NK-92 treated with Interleukin-12 subunit alpha and Interleukin-12 subunit beta, amount 100 ng/mL, for 24 hours (cell line): ENCODE data around the gene PREX1.
A peak's percentile ranks its signal among the peaks of the same experiment; 100 is the strongest.
"Not testable (repeated sequence)": the region's sequence is repeated elsewhere in the genome, so short reads cannot be mapped to it uniquely, and the experiment has no call there.

Experiments used
- DNase-seq: peaks from one replicate; lab custom pipeline; 2025; lab: John Stamatoyannopoulos, UW

PREX1 gene

DNA sequence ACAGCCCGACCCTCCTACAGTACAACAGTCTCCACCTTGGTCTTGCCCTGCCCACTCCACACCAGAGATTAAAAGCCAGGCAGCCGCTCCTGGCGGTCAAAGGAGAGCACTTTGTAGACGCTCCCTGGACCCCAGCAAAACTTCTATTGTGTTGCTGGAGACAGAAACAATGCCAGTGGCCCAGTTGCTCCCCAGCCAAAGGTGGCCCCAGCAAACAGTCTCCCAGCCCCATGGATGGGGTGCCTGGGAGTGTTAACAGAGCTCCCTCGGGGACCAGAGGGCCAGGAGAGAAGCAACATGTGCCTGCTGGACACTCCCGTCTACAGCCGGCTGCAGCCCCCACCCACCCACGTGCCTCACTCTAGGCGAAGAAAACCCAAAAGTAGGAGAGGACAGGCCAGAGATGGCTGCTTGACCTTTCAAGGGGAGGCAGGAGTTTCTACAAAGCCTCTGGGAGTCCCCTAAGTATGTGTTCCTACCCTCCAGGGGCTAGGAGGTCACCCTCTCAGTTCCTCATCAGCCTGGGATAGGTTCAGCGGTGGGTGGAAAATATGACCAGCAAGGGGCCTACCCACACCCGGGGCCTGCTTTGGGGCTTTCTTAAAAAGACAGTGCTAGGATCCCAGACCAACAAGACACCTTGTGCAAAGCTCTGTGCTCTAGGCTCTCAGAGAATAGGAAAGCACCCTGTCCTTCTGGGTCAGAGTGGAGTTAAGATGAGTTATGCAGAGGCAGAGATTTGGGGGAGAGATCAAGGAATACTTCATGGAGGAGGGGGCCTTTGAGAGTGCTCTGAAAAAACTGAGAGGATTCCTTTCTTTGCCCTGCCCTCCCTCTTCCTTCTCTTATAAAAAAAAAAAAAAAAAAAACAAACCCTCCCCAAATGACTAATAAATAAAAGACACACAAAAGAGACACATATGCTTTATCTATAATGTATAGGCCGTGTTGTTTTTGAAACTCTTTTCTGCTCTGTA, 19.0 kb upstream of the PREX1 start:
- no peak for DNase-seq

DNA sequence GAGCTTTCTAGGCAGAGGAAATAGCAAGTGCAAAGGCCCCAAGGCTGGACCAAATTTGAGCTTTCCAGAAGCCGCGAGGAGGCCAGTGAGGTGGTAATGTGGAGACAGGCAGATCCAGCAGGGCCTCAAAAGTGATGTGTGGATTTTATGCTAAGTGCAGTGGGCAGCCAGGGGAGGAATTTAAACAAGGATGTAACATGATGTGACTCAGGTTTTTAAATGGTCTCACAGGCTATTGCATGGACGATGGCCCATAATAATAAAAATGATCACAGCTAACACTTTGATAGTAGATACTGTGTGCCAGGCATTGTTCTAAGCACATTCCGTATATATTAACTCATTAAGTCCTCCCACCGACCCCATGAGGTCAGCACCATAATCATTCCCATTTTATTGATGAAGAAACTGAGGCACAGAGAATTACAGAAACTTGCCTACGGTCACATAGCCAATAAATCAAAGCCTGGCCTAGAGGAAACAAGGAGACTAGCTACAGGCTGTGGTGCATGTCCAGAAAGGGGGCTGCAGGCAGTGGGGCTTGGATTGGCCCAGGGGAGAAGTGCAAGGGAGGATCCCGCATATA, 18.0 kb upstream of the PREX1 start:
- no peak for DNase-seq

DNA sequence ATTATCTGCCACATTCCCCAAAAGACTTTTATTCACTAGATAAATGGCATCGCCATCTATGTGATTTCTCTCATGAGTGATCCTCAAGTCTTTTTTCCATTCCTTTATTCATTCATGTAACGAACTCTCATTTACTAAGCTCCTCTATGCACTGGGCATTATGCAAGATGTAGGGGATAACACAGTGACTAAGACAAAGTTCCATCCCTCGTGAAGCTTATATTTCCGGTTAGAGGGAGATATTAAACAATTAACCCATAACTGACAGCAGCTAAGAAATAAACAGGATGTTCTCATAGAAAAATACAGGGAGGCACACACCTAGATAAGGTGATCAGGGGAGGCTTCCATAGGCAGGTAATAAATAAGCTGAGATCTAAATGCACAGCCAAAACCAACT, 17.2 kb upstream of the PREX1 start:
- no peak for DNase-seq

DNA sequence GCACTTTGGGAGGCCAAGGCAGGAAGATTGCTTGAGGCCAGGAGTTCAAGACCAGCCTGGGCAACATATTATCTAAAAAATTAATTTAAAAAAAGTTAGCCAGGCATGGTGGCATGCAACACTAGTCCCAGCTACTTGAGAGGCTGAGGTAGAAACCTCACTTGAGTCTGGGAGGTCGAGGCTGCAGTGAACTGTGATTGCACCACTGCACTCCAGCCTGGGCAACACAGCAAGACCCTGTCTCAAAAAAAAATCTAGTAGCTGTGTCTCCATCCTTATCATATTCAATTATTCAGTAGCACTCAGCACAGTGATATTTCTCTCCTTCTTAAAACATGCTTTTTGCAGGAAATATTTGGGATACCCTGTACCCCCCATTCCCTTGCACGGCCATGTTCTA, 16.1 kb upstream of the PREX1 start:
- DNase-seq: not testable (repeated sequence)

DNA sequence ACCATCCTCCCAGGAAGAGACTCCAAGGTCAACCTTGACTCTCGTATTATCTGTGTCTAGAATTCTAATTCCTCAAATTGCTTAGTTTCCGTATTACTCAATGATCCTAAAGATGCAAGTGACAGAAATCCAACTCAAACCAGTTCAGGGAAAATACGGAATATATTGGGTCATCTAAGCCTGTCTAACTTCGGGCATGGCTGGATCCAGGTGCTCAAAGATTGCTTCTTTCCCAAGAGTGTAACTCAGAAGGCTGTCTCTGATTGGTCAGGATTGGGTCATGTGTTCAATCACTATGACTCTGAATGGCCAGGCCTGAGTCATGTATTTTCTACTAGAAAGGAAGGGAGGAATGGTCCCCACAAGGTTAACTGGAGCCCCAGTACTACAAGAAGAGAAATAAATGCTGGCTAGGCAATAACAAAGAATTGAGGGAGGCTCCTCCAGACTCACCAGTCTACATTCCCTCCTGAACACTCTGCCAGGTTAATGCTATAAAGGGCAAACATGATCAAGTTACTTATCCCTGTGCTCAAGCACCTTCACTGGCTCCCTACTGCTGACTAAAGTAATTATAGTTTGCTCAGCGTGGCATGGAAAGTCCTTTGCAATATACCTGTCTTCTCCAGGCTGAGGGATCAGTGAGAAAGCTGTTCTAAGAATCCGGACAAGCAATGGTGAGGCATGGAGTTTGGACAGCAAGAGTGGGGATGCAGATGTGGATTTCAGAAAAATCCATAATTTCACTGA, 15.4 kb upstream of the PREX1 start:
- no peak for DNase-seq

DNA sequence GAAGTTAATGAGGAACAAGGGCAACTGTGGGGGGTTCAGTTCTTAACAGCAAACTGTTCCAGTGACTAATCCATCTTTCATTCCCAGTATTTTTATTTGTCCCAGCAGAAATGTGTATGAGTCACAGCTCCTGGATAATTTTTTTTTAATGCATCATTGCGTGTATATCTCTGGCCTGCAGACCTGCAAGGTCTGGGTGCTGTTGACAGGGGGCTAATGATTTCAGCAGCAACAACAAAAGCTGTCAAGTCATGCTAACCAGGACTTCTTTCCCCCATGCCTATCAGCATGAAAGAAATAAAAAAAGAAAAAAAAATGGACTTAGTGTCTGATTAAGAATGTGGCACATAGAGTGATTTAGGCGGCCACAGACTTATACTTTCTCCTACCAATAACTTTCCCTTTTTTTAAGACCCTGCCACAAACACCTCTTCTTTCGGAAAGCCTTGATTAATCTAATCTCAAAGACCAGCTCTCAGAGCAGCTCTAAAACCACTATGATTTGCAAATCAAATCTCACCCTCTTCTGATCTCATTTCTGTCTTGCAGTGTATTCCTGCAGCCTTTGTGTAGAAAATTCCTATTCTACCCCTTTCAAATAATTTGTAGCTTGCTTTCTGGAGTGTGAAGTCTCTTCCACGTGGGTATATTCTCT, 14.2 kb upstream of the PREX1 start:
- no peak for DNase-seq

DNA sequence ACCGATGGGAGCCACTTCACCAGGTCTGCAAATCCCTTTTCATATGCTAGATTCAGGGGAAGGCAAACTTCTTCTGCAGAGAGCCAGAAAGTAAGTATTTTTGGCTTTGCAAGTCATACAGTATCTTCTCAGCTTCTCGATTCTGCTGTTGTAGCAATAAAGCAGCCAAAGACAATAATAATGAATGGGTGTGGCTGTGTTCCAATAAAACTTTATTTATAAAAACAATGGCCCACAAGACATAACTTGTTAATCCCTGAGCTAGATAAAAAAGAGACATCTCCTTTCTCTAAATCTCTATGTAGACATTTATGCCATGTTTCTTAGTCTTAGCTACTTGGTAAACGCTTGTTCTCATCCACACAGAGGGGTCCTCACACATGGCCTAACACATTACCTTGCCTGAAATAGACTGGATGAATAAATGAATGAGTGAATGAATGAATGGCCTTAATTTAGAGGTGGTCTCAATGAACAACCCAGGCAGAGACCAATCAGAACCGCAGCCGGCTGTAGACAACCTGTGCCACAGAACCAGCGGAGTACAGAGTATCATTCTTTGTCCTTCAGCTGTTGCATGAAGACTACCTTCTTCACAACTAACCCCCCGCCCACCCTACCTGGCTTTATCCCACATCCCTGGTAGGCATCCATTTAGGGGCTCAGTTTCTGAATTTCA, 13.5 kb upstream of the PREX1 start:
- DNase-seq: no peak

DNA sequence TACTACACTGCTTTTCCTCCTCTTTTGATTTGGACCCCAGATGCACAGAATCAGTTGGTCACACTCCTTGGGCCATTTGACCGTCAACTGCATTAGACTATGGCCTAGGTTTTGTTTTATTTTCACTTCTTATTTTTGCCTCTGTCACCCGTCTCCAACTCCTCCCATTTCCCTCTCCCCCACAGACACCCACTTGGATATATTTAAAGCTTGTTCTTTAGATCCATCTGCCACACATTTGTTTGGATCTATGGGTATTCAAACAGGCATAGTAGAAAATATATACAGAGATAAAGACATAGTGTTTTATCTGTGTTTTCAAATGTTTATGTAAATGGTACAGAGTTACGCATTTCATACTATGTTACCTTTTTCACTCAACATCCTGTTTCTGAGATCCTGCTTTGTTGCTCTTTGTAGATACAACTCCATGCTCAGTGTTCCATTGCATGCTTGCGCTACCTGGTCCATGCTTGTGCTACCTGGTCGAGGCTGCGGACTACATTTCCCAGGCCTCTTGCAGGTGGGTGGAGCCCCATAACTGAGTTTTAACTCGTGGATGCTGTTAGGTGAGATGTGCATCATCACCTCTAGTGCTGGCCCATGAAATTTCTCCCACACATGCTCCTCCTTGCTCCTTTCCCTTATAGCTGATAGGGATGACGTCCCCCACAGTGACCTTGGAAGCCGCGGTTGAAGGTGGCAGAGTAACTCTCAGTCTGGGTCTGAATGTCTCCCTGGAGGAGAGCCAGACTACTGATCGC, 11.5 kb upstream of the PREX1 start:
- DNase-seq: no peak

DNA sequence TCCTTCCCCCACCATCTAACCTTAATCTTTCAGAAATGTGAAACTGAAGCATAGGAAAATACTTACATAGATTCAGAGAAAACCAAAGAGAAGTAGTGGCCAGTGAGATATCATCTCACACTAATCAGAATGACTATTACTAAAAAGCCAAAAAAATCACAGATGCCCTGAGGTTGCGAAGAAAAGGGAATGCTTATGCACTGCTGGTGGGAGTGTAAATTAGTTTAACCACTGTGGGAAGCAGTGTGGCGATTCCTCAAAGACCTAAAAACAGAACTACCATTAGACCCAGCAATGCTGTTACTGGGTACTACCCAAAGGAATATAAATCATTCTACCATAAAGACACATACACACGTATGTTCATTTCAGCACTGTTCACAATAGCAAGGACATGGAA, 9.2 kb upstream of the PREX1 start:
- DNase-seq: no peak

DNA sequence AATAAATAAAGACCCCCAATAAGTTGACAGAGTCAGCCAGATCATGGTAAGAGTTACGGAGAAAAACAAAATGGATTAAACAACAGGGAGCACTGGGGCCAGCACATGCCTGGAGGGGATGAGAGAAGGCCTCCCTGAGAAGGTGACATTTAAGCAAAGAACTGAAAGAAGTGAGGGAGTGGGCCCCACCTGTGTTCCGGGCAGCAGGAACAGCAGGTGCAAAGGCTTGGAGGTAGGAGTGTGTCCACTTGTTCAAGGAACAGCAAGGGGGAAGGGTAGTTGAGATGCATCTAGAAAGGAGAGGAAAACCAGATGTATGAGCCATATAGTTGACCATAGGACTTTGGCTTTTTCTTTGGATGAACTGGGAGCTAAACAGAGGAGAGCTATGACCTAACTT, 7.6 kb upstream of the PREX1 start:
- DNase-seq: no peak

DNA sequence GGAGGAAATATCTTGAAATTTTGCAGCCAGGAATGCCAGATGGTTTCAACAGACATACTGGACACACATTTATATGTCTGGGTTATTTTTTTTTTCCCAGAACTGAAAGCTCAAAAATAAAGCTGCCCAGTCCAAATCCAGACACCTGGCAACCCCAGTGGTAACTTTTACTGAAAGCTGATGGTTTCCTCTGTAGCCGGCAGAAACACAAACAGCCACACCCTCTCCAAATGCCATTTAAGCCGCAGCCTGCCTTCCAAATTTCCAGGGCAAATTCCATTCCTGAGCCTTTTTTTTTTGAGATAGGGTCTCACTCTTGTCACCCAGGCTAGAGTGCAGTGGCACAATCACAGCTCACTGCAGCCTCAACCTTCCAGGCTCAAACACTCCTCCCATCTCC, 6.5 kb upstream of the PREX1 start:
- DNase-seq: no peak

DNA sequence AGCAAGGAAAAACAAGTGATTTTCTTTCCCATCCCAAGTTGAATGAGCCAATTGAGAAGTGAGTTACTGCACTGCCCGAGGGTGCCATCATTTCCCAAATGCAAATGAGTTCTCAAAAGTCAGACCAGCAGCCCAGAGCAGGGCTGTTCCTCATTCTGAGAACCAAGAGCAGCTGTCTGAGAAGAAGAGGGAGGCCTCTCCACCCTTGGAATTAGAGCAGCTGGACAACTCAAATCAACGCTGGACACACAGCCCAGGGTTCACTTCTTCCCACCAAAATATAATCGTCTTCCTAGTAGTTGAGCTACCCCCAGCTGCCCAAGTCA, 4.6 kb upstream of the PREX1 start:
- DNase-seq: no peak

DNA sequence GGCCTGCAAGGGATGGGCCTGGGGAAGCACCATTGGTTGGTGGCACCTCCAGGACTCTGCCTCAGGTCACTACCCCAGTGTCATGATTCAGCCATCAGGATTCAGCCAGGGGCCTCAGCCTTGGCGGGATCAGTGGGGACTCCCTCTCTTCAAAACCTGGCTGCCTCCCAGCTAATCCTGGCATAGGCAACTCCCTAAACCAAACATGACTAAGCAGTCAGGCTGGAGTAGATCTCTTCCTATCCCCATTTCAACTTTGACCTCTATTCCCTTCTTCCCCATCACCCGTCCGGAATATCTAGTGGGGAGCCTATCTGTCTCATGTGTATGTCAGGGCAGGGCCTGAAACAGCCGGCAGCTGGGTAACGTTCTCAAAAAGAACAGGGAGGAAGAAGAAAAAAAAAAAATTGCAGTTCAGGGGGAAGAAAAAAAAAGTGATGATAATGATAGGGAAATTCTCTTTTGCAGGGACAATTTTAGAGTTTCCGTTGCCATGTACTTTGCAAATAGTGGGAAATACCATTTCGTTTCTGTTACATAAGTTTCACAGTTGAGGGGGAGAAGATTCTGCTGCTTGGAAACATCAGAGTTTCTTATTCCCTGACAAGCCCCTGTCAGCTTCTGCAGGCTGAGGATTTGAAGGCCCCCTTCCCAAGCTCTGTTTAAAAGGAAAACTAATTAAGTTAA, 4.1 kb upstream of the PREX1 start:
- no peak for DNase-seq

DNA sequence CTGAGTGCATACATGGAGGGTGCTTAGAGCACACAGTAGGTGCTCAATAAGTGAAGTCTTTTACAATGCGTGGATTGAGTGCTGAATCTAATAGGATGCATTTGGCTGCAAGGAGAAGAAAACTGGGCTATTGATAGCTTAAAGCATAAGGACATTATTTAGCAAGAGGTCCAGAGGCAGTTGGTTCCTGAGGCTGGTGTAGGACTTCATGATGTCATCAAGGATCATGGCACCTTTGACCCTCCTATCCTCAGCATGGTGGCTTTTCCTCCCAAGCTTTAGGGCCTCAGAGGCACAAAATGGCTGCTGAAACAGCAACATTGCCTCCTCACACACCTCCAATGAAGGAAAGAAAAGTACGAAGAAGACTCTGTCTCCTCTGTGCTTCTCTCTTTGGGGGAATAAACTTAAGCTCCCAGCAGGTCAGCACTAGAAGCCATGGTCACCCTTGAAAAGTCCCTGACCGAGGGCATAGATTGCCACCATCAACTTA, 3.1 kb upstream of the PREX1 start:
- no peak for DNase-seq

DNA sequence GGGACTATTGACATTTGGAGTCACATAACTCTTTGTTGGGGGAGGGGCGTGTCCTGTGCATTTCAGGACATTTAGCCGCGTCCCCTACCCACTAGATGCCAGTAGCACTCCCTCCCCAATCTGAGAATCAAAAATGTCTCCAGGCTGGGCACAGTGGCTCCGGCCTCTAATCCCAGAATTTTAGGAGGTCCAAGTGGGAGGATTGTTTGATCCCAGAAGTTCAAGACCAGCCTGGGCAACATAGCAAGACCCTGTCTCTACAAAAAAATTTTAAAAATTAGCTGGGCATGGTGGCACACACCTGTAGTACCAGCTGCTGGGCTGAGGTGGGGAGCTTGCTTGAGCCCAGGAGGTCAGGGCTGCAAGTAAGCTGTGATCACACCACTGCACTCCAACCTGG, 2.1 kb upstream of the PREX1 start:
- DNase-seq: no peak

DNA sequence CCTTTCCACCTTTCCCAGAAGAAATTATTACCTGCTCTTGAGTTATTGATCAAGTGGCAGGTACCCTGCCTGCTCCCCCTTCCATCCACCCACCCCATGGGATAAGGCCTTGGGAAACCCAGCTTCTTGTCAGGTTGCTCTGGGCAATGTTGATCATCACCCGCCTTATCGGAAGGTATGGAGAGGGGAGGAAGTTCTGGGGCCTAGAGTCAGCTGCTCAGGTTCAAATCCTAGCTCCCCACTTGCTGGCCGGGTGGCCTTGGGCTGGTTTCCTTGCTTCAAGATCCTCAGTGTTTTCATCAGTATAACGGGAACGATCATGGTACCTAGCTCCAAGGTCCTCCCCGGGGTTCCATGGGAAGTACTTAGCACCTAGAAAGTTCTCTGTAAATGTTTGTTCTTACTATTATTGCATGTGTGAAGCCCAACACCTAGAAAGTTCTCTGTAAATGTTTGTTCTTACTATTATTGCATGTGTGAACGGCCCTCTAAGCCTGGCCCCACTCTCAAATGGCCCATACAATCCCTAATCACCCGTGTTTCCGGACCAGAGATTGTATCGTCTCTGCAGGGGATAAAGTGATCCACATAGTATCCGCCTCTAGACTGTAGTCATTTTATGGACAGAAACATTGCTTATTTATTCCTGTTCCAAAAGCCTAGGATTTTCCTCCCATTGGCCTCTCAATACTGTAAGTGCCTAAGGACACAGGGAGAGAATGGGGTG, 1.1 kb upstream of the PREX1 start:
- DNase-seq: no peak

DNA sequence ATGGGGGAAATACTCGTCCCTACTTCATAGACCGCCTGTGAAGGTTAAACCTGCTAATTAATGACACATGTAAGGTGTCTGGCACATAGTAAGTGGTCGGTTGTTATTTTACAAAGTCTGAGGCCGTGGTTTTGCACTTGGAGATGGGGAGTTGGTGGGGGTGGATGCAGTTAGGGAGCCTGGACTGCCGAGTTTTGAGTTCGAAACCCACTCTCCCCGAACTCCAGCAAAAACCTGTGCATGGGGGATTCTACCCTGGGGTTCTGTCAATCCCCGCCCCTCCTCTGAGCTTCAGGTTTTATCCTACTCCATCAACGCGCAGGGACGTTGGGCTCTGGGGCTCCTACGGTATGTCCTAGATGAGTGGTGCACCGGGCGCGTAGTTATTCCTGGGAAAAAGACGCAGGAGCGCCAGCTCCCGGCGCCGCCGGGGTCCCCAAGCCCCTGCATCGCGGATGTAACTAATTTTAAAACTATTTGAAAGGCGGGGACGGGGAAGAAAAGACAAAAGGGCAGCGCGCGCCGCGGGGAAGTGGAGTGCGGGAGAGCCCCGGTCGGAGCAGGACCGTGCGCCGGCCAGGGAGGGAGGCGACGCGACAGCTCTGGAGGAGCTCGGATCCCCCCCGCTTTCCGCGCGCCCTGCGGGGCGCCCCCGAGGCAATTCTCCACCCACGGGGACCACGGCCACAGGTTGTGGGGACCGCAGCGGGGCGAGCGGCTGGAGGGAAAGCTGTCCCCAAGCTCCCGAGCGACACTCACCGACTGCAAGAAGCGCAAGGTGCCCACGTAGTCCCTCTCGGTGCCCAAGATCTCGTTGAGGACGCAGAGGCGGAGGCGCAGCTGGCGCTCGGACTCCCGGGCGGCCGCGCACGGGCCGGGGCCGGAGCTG, 672 bp downstream of the PREX1 start:
- DNase-seq: peak; percentile 16

DNA sequence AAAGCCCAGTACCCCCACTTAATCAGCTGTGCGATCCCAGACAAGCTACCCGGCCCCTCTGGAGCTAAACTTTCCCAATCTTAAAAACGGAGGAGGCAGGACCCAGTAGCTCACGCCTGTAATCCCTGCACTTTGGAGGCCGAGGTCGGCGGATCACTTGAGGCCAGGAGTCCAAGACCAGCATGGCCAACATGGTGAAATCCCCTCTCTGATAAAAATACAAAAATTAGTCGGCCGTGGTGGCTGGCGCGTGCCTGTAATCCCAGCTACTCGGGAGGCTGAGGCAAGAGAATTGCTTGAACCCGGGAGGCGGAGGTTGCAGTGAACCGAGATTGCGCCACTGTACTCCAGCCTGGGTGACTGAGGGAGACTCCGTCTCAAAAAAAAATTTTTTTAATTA, 1.3 kb downstream of the PREX1 start:
- DNase-seq: not testable (repeated sequence)

DNA sequence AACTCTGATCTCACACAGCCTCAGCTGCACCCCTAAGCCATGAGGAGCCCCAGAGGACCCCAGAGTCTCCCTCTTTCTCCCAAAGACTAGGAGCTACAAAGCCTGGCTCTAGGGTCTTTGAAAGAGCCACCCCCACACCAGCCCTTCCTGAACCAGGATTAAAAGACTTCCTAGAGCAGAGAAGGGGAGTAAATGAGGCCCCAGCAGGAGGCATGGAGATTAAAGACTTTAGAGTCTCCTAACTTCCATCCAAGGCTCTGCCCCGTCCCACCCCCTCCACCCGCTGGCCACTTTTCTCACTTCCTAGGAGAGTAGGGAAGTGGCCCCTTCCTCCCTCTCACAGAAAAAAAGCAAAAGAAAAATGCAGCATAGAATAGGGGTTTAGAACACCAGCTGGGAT, 1.7 kb downstream of the PREX1 start:
- no peak for DNase-seq
